GM12878 (cell line): ENCODE measurements around the gene MYO16. TPM values are rescaled to one million over a fixed set of nuclear protein-coding genes. Genes with fewer than 3 reads are reported as not detected.
A peak's percentile ranks its signal among the peaks of the same experiment; 100 is the strongest.

ENCODE experiments used
- ATAC-seq: fragments of 200-7000 bp; cut with Tn5 transposase; 3 replicates; pipeline ENCODE4 v1.9.1; 2020; ENCODE audit warnings: mild to moderate bottlenecking, moderate library complexity
- BruUV-seq: library from RNA; stranded (reverse); fragments of 400-500 nt; replicated peaks from 2 replicates; lab custom pipeline; 2021; lab: Mats Ljungman, UMichigan
- CTCF ChIA-PET: fragments of 300-600 bp; sonication (Branson Sonifier 250); formaldehyde crosslinking; extraction: SDS; loops from one replicate; lab custom pipeline; 2021; ENCODE audit warnings: inconsistent platforms; lab: Yijun Ruan, JAX
- POLR2A ChIA-PET: fragments of 350-600 bp; formaldehyde crosslinking; extraction: SDS; loops from one replicate; lab custom pipeline; 2021; ENCODE audit warnings: inconsistent platforms; lab: Charles Lee
- RAD21 ChIA-PET: fragments of 300-600 bp; sonication (Branson Sonifier 250); formaldehyde crosslinking; loops from one replicate; lab custom pipeline; 2023; ENCODE audit warnings: antibody characterized with exemption; ENCODE audit not compliant: unreplicated experiment; lab: Charles Lee
- SMC1A ChIA-PET: fragments of 300-600 bp; sonication (Branson Sonifier 250); formaldehyde crosslinking; loops from one replicate; lab custom pipeline; 2023; ENCODE audit not compliant: unreplicated experiment, uncharacterized antibody; lab: Charles Lee
- DNase-seq: peaks from one replicate; pipeline ENCODE4 v3.0.0-alpha.2; 2011; ENCODE audit warnings: low read depth, low spot score
- FAIRE-seq: peaks from 3 replicates; lab custom pipeline; 2011; peaks lifted over from hg19 to GRCh38; lab: Jason Lieb, UNC
- H2AFZ ChIP-seq: 2 replicates; pipeline ENCODE4 v1.6.0; 2011; ENCODE audit warnings: low read depth, low read length, control low read depth; ENCODE audit not compliant: control insufficient read depth
- H3K27ac ChIP-seq: 2 replicates; pipeline ENCODE4 v1.5.1; 2011; ENCODE audit warnings: control low read depth; ENCODE audit not compliant: control insufficient read depth, insufficient read depth
- H3K27me3 ChIP-seq, 2 experiments: replicated peaks in 1 of 2; 2 replicates each; pipeline versions ENCODE4 v1.6.0 to v1.6.1; 2011; ENCODE audit warnings: low read length in 1 of 2; ENCODE audit not compliant: control insufficient read depth in 2 of 2, insufficient read depth in 2 of 2
- H3K36me3 ChIP-seq, 2 experiments: 2 replicates each; pipeline ENCODE4 v1.5.1; 2011; ENCODE audit warnings: low read length in 1 of 2; ENCODE audit not compliant: control insufficient read depth in 2 of 2, insufficient read depth in 2 of 2
- H3K4me1 ChIP-seq: 2 replicates; pipeline ENCODE4 v1.6.1; 2011; ENCODE audit warnings: mild to moderate bottlenecking, low read length, moderate library complexity, mixed read lengths; ENCODE audit not compliant: control insufficient read depth, insufficient read depth
- H3K4me2 ChIP-seq: 2 replicates; pipeline ENCODE4 v1.6.0; 2011; ENCODE audit warnings: control low read depth; ENCODE audit not compliant: control insufficient read depth, insufficient read depth
- H3K4me3 ChIP-seq: fragments of 200-600 bp; sonication (generic); 2 replicates; pipeline ENCODE4 v1.5.1; 2016
- H3K79me2 ChIP-seq: 2 replicates; pipeline ENCODE4 v1.6.0; 2011; ENCODE audit warnings: low read length; ENCODE audit not compliant: control insufficient read depth, insufficient read depth
- H3K9ac ChIP-seq: 2 replicates; pipeline ENCODE4 v1.8.0; 2011; ENCODE audit warnings: low read length, control low read depth, mixed read lengths; ENCODE audit not compliant: control insufficient read depth, insufficient read depth
- H3K9me3 ChIP-seq: replicated peaks from 3 replicates; pipeline ENCODE4 v1.5.1; 2011; ENCODE audit warnings: mild to moderate bottlenecking, low read length; ENCODE audit not compliant: control insufficient read depth, insufficient read depth
- H4K20me1 ChIP-seq: 2 replicates; pipeline ENCODE4 v1.6.0; 2011; ENCODE audit not compliant: control insufficient read depth, insufficient read depth
- DPF2 ChIP-seq: fragments of 450-650 bp; IDR thresholded peaks from 2 replicates; pipeline ENCODE4 v1.6.1; 2017; ENCODE audit warnings: mild to moderate bottlenecking
- FOXM1 ChIP-seq: IDR thresholded peaks from 2 replicates; pipeline ENCODE4 v1.6.1; 2012; ENCODE audit warnings: low read depth, mild to moderate bottlenecking, inconsistent platforms, low read length, moderate library complexity
- GABPA ChIP-seq: IDR thresholded peaks from 2 replicates; pipeline ENCODE4 v1.6.1; 2014; ENCODE audit warnings: antibody characterized with exemption, low read depth, mild to moderate bottlenecking, inconsistent platforms
- IKZF1 ChIP-seq: fragments of 450-650 bp; conservative IDR thresholded peaks from 2 replicates; pipeline ENCODE4 v1.6.1; 2017; ENCODE audit warnings: antibody characterized with exemption, mild to moderate bottlenecking
- KDM1A ChIP-seq: fragments of 200-600 bp; sonication (generic); IDR thresholded peaks from 2 replicates; pipeline ENCODE4 v1.6.1; 2016; ENCODE audit warnings: borderline replicate concordance
- MEF2A ChIP-seq: IDR thresholded peaks from 2 replicates; pipeline ENCODE4 v1.6.1; 2011; ENCODE audit warnings: low read depth, mild to moderate bottlenecking, low read length, moderate library complexity; ENCODE audit not compliant: insufficient read depth
- MLLT1 ChIP-seq: fragments of 450-650 bp; IDR thresholded peaks from 2 replicates; pipeline ENCODE4 v1.6.1; 2016; ENCODE audit warnings: mild to moderate bottlenecking
- MTA2 ChIP-seq: fragments of 450-650 bp; IDR thresholded peaks from 2 replicates; pipeline ENCODE4 v1.6.1; 2016; ENCODE audit warnings: low read depth, mild to moderate bottlenecking, moderate library complexity
- PBX3 ChIP-seq: IDR thresholded peaks from 2 replicates; pipeline ENCODE4 v1.6.1; 2011; ENCODE audit warnings: mild to moderate bottlenecking, low read depth, low read length, moderate library complexity; ENCODE audit not compliant: insufficient replicate concordance
- RELA ChIP-seq: fragments of 450-650 bp; IDR thresholded peaks from 2 replicates; pipeline ENCODE4 v1.8.0; 2014; ENCODE audit warnings: borderline replicate concordance; ENCODE audit not compliant: partially characterized antibody
- SMAD1 ChIP-seq: fragments of 450-650 bp; IDR thresholded peaks from 2 replicates; pipeline ENCODE4 v1.6.1; 2018; ENCODE audit warnings: mild to moderate bottlenecking, low read depth; ENCODE audit not compliant: partially characterized antibody
- TCF12 ChIP-seq: IDR thresholded peaks from 2 replicates; pipeline ENCODE4 v1.6.1; 2011; ENCODE audit warnings: low read depth, mild to moderate bottlenecking, low read length
- ZNF24 ChIP-seq: fragments of 450-650 bp; IDR thresholded peaks from 2 replicates; pipeline ENCODE4 v1.6.1; 2017; ENCODE audit warnings: antibody characterized with exemption, mild to moderate bottlenecking
- ZNF274 ChIP-seq: IDR thresholded peaks from one replicate; pipeline ENCODE4 v1.8.0; 2011; ENCODE audit not compliant: insufficient read length, insufficient read depth
- WGBS: methylation state at CpG from one replicate; pipeline ENCODE4 v1.1.6; 2016; ENCODE audit warnings: low lambda C conversion rate; ENCODE audit not compliant: insufficient replicate concordance, insufficient coverage; ENCODE audit errors: missing lambda C conversion rate; 5-methylcytosine and 5-hydroxymethylcytosine counted together
- in situ Hi-C: fragments of 300-500 bp; cut with MboI; formaldehyde crosslinking; loops from 9 replicates; pipeline ENCODE4 v1.14.3; 2018; ENCODE audit warnings: mixed read lengths
- intact Hi-C: fragments of 100-400 bp; cut with micrococcal nuclease; formaldehyde crosslinking; loops from one replicate; pipeline ENCODE4 v1.14.2; 2022; ENCODE audit not compliant: unreplicated experiment
- polyA plus RNA-seq, 11 experiments: library from polyadenylated mRNA; depleted of rRNA in 4 of 11; unstranded in 6 of 11; stranded (reverse) in 5 of 11; fragments of >200 nt; fragmentation: Nextera tagmentation in 4 of 11; fragmentation: Illumina TruSeq in 1 of 11; extraction: Ambion mirVana in 4 of 11; extraction: Trizol in 1 of 11; gene quantifications; 1 replicate in 1 of 11; 2 replicates in 10 of 11; pipeline versions ENCODE4 v1.2.1 to v1.2.3, GENCODE V29; 2011 to 2016; ENCODE audit warnings: inconsistent platforms in 2 of 11, missing spikeins in 2 of 11, low read depth in 1 of 11
- total RNA-seq, 4 experiments: library from RNA; depleted of rRNA in 3 of 4; stranded (reverse); fragments of >200 nt in 3 of 4; fragmentation: Illumina TruSeq in 1 of 4; extraction: Trizol in 1 of 4; gene quantifications; 2 replicates each; pipeline versions ENCODE4 v1.2.1 to v1.2.3, GENCODE V29; 2013 to 2021
- TF ChIP-seq, protein P1 (sequence below): fragments of 450-650 bp; IDR thresholded peaks from 2 replicates; pipeline ENCODE4 v1.6.1; 2017; ENCODE audit warnings: antibody characterized with exemption, mild to moderate bottlenecking, moderate library complexity

Gene MYO16
- total and polyA plus RNA-seq, 10 of the 15 experiments (the other 5 are each of a cell fraction or from before 2014, with no cell fraction given) = under 0.01 to 1.7 (median 0.05) TPM; not detected in 4

- Histone ChIP-seq H3K4me2 (no peak overlapping the region), H3K27me3 (no peaks in the 10 kb centered on the region), H2AFZ (no peak overlapping the region), H3K36me3 (no peaks in the 10 kb centered on the region), H3K79me2 (no peaks in the 10 kb centered on the region), H3K9ac (no peak overlapping the region)
- DNase-seq = no peak
- POLR2A ChIA-PET = no interaction called here
- SMC1A ChIA-PET = interaction anchor here (0.5 to 1.5 kb wide), 3 partner anchors 28 to 203 kb away, joined by 3 read pairs; no protein-coding TSS in a partner anchor
- intact Hi-C loops = no loop called here
- TF ChIP-seq MLLT1 (peak; percentile 64; the same call in 1 of the 2 replicates), RELA (no peak), MEF2A (no peak), DPF2 (0 out of 2 replicates have a peak, but pooled peaks have one; percentile 34), KDM1A (no peak), IKZF1 (peak; percentile 42), GABPA (no peak), ZNF24 (0 out of 2 replicates have a peak, but pooled peaks have one; percentile 13), ZNF274 (no peak), FOXM1 (no peak), SMAD1 (no peak), TCF12 (no peak), PBX3 (no peak), MTA2 (peak; percentile 46)
- TF ChIP-seq, protein P1, sequence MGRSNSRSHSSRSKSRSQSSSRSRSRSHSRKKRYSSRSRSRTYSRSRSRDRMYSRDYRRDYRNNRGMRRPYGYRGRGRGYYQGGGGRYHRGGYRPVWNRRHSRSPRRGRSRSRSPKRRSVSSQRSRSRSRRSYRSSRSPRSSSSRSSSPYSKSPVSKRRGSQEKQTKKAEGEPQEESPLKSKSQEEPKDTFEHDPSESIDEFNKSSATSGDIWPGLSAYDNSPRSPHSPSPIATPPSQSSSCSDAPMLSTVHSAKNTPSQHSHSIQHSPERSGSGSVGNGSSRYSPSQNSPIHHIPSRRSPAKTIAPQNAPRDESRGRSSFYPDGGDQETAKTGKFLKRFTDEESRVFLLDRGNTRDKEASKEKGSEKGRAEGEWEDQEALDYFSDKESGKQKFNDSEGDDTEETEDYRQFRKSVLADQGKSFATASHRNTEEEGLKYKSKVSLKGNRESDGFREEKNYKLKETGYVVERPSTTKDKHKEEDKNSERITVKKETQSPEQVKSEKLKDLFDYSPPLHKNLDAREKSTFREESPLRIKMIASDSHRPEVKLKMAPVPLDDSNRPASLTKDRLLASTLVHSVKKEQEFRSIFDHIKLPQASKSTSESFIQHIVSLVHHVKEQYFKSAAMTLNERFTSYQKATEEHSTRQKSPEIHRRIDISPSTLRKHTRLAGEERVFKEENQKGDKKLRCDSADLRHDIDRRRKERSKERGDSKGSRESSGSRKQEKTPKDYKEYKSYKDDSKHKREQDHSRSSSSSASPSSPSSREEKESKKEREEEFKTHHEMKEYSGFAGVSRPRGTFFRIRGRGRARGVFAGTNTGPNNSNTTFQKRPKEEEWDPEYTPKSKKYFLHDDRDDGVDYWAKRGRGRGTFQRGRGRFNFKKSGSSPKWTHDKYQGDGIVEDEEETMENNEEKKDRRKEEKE = no peak
- TF ChIP-seq, all 136 proteins: peak for 5
- RAD21 ChIA-PET = no interaction called here
- H4K20me1 ChIP-seq = no peaks in the 10 kb centered on the region
- H3K4me3 ChIP-seq = no peak overlapping the region
- FAIRE-seq = no peak
- peak; percentile 76 for ATAC-seq
- in situ Hi-C loops = no loop called here
- WGBS = 19% methylated on average over 10 of the region's 10 CpGs
- CTCF ChIA-PET = no interaction called here
- H3K27ac ChIP-seq = no peak overlapping the region
- no TSS peak for BruUV-seq
- no peaks in the 10 kb centered on the region for H3K4me1 ChIP-seq
- no peaks in the 10 kb centered on the region for H3K9me3 ChIP-seq
Measured at GRCh38 chr13:108769213-108770070, 140.0 kb downstream of the MYO16 start.
